GM18502 (cell line): ENCODE data around the gene SLC5A1.
"Not testable (repeated sequence)": the region's sequence is repeated elsewhere in the genome, so short reads cannot be mapped to it uniquely, and the experiment has no call there.

Source experiments
- ATAC-seq: cut with Tn5 transposase; IDR thresholded peaks from one replicate; pipeline ENCODE4 v1.9.1; 2021; ENCODE audit warnings: mild to moderate bottlenecking; ENCODE audit not compliant: unreplicated experiment, poor library complexity

The SLC5A1 gene

DNA sequence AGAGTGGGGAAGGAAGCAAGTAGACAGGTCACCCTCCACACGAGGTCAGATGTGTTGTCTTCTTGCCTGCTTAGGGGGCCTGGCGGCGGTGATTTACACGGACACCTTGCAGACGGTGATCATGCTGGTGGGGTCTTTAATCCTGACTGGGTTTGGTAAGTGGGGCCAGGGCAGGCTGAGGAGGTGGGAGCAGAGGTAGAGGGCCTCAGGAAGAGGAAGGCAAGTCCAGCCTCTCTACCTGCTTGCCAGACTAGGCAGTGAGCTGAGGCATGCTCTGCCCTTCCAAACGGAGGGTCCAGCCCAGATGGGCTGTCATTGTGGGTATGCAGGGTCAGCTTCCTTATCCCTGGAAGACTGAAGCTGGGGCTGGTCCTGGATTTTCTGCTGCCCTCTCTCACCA is 39.9 kb downstream of the SLC5A1 start:
- ATAC-seq: no peak

DNA sequence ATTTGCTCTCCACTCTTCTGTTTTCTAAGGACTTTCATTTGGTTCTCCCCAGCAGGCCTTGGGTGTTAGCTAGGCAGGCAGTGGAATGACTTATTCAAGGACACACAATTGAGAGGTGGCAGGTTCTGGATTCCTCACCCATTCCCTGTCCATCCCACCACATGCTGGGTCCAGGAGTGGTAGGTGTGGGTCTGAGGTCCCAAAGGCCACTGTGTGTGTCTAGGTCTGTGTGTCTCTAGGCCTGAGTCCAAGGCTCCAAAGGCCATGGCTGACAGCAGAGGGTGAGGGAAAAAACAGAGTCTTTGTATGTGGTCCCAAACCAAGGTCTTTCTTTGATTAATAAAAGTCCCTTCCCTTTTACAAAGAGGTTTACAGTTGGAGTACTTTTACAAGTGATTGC is 40.8 kb downstream of the SLC5A1 start:
- no peak for ATAC-seq

DNA sequence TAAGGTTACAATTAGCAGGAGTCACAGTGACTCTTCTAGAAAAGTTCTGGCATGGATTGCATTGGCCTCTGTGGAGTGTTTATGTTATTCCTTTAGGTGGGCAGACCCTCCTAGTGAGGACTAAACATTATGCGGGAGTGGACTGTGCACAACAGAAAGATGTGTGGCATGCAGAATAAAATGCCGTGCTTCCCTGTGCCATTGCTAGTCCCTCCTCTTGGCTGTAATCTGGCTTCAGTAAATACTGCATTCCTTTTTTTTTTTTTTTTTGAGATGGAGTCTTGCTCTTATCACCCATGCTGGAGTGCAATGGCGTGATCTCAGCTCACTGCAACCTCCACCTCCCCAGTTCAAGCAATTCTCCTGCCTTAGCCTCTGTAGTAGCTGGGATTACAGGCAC is 45.0 kb downstream of the SLC5A1 start:
- ATAC-seq: no peak

DNA sequence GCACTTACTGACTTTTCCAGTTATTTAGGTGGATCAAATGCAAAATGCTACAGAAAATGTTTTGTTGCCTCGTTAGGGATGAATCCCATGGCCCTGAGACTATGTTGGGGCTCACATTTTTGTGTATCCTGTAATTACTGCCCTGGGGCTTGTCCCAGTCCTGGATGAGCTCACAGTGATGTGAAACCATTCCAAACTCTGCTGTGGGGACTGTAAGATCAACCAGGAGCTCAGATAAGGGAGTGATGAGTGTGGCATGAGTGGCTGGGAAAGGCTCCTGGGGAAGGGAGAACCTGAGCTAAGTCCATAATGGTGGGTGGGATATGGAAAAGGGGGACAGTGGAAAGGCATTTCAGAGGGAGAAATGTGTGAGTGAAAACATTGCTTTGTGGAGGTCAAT is 54.0 kb downstream of the SLC5A1 start:
- no peak for ATAC-seq

DNA sequence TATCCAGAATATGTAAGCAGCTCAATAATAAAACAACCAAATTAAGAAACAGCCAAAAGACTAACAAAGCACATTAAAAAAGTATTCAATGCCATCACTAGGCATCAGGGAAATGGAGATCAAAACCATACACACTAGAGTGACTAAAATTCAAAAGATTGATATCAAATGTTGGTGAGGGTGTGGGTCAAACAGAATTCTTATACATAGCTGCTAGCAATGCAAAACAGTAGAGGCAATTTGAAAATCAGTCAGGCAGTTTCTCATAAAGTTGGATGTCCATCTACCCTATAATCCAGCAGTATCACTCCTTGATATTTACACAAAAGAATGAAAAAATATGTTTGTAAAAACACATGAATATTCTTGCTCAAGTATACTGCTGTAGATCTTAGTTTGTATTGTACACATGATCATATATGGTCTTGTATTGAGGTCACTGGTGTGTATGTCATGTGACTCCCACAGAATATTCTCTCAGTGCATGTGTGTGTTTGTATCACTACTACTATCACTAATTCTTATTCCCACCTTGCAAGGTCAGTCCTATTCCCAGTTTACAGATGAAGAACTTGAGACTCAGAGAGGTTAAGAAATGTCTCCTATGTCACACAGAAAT is 54.9 kb downstream of the SLC5A1 start:
- no peak for ATAC-seq

DNA sequence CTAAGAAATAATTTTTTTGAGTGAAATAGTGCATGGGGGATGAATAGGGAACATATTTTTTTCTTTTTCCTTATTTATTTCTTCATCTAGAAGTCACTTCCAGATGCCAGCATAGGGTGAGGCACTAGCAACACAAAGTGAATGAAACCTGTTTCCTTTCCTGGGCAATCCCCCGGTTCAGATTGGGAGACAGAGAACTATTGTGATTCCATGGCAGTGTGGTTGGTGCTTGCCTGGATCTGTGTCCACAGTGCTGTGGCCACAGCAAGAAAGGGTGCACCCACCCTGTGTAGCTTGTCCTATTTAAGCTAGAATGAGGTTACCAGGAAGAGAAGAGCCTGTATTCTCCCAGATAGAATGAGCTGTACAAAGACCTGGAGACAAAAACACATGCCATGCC is 57.6 kb downstream of the SLC5A1 start:
- no peak for ATAC-seq

DNA sequence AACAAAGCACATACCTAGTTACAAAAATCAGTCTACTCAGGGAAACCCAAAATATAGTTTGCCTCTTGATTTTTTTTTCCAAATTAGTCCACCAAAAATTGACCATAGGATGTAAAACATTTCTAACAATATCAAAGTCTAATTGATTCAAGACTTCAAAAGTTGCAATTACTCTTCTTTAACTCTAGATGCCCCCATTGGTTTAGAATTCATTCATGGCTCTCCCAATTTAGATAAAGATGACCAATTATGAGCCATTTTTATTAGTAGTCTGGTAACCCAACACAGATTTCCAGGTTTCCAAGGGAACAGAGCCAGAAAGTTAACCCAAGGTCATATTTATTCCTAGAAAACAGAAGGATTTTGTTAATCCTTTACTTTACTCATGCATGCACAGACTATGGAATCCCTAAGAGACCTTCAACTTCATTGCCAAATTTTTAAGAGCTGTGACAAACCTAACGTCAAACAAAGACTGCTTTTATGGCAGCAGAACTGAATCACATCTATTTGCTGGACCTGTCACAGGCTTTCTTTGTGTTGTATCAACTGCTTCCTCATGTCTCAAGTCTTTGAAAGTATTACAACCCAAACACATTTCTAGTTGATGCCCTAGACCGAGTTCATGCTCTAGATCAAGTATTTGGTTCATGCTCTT is 60.7 kb downstream of the SLC5A1 start:
- no peak for ATAC-seq

DNA sequence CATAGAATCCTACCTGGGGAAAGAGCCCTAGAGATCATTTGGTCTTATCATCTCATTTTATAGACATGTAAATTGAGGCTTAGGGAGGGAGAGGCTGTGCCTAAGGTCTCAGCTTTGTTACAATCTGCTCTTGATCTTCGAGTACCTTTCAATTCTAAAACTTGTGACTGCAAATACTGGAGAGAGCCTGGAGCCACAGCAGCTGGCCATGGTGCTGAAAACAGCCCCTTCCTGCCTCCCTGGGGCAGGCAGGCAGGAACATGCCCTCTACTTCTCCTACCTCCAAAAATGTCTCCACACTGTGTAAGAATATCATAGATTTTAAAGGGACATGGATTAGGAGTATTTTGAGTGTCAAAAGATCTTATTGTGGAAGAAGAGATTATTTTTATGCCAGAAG is 63.9 kb downstream of the SLC5A1 start:
- ATAC-seq: no peak

DNA sequence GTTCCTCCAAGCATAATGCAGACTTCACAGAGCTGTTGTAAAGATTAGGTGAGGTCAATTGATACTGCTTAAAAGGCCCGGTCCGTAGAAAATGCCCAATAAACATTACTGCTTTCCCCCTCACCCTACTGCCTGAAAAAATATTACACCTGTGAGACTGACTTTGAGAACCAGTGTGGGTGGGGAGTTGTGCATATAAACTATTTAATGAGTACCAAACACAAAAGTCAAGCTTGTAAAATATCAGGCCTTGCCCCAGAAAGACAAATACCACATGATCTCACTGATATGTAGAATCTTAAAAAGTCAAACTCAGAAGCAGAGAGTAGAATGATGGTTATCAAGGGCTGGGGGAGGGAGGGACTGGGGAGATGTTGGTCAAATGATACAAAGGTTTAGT is 69.3 kb downstream of the SLC5A1 start:
- no peak for ATAC-seq

DNA sequence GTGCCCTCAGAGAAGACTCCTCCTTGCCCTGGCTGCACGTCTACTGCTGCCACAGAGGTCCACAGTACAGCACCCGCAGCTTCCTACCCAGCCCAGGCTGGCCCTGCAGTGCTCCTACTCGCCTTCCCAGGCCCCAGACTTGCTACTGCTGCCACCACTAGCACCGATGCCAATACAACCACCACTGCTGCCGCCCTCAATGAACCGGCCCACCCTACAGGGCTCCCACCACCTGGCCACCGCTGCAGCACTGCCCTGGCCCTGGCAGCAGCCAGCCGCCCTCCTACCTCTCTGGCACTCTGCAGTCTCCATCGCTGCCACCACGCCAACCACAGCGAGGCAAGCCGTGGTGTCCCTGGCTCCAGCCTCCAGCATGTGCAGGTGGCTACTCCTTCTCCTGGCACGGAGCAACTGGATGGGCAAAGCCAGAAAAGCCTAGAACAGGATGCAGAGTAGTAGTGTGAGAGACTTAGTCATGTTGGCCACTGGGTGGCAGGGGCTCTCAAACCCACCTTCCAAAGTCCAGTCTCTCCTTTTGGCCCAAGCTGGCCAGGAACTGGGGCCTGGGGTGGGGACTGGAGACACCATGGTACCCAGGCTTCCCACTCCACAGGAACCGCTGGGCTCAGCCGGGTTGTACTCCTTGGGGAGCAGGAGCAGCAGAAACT is 76.6 kb downstream of the SLC5A1 start:
- ATAC-seq: no peak

DNA sequence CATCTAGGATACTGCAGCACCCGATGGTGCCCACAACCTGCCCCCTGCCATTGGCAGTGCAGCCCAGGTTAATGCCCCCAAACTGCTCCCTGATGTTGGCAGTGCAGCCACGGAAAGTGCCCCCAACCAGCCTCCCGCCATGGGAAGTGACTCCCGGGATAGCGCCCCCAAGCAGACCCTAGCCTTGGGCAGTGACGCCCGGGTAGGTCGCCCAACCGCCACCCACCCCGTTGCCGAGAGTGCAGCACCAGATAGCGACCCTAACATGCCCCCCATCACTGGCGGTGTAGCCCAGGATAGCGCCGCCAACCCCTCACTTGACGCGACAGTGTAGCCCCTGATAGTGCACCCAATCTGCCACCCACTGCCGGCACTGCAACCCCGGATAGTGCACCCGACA is 77.5 kb downstream of the SLC5A1 start:
- no peak for ATAC-seq

DNA sequence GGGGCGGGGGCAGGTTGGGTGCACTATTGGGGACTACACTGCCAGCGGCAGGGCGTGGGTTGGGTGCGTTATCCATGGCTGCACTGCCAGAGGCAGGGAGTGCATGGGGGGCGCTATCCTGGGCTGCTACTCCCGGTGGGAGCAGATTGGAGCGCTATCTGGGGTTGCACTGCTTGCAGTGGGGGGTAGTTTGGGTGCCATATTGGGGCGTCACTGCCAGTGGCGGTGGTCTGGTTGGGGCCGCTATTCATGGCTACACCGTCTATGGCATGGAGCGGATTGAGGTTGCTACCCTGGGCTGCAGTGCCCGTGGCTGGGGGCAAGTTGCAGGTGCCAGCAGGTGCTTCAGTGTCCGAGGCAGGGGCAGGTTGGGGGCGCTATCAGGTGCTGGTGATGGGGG is 79.8 kb downstream of the SLC5A1 start:
- no peak for ATAC-seq

DNA sequence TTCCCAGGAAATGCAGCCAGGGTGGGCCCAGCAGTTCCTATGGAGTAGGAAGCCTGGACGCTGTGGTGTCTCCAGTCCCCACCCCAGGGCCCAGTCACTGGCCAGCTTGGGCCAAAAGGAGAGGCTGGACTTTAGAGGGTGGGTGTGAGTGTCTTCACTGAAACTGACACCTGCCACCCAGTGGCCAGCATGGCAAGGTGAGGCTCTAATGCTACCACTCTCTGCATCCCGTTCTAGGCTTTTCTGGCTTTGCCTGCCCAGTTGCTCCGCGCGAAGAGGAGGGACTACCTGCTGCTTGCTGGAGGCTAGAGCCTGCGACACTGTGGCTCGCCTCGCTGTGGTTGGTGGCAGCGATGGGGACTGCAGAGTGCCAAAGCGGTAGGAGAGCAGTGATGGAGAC is 80.6 kb downstream of the SLC5A1 start:
- no peak for ATAC-seq

DNA sequence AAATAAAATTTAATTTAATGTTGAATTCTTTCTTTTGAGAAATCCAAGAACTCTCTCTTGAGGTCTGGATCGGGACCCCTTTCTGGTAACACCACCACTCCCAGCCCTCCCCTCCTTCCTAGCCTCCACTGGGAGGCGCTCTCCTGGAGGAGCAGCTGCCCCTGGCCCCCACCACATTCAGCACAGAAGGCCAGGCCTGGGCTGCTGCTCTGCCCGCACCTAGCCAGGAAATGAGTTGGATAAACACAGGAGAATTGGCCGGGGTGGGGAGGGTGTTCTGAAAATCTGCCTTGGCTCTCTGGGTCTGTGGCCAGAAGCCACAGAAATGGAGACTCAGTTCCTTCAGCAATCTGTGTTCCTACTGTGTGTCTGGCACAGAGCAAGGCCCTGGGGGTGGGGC is 84.8 kb downstream of the SLC5A1 start:
- no peak for ATAC-seq

DNA sequence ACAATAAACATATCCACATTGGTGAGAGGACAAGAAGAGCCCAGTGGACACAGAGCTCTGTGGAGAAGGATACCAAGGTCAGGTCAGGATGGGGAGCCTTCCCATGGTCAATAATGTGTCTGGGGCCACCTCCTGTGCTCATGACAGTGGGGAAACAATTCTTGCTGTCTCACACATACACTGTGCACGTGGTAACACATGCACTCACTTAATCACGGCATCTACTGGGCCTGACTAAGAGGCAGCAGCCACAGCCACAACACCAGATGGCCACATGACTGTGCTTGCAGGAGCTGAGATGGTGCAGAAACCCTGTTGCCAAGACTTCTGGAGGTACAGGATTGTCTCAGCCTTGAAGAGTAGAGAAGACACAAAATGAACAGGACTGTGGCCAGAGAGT is 87.4 kb downstream of the SLC5A1 start:
- no peak for ATAC-seq

DNA sequence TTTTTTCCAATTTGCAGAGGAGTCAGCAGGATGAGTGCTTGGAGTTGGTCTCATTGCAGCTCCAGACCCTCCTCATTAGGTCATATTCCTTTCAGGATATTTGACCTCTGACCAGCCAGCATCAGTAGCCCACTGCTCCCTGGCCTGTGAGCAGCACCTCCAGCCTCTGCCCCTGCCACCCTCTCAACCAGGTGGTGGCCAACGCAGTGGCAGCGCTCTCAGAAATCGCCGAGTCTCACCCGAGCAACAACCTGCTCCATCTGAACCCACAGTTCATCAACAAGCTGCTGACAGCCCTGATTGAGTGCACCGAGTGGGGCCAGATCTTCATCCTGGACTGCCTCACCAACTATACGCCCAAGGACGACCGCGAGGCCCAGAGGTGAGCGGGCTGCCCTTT is 89.1 kb downstream of the SLC5A1 start:
- no peak for ATAC-seq

DNA sequence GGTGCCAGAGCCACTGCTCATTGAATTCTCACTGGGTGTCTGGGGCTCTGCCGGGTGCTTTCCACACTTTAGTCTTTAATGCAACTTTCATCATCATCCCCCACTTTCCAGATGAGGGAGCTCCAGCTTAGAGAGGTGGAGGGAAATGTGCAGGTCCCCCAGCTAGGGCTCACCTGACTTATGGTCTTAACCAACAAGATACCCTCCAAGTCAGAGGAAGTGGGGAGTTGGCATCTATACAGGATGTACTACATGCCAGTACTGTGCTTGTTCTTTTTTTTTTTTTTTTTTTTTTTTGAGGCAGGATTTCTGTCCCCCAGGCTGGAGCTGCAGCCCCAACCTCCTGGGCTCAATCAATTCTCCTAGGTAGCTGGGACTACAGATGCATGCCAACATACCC is 89.7 kb downstream of the SLC5A1 start:
- ATAC-seq: no peak

DNA sequence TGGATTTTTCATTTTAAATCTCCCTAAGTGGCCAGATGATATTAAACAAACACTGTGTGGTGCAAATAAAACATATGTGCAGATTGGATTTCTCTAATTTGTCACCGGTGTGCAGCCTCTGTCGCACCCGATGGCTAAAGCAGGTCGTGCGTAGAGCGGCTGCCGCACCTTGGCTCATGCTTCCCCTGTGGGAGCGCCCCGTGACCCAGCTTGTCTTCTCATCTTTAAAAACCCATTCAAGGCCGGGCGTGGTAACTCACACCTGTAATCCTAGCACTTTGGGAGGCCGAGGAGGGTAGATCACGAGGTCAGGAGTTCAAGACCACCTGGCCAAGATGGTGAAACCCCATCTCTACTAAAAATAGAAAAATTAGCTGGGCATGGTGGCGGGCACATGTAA is 91.7 kb downstream of the SLC5A1 start:
- not testable (repeated sequence) for ATAC-seq

DNA sequence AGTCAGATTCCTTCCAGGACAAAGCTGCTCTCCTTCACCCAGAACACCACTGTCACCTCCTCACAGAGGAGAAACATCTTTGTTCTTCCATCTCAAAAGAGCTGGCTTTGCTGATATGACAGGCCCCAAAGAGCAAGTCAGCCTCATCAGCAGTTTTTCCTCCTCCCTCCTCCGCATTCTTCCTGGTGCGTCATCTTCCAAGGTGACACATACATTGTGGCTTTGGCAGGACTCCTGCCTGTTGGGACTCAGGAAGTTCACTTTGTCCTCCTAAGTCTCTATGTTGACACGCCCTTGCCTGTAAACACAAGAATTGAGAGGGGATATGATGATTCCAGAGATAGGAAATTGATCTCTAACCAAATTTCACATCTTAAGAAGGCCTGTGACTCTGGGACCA is 92.9 kb downstream of the SLC5A1 start:
- ATAC-seq: not testable (repeated sequence)

DNA sequence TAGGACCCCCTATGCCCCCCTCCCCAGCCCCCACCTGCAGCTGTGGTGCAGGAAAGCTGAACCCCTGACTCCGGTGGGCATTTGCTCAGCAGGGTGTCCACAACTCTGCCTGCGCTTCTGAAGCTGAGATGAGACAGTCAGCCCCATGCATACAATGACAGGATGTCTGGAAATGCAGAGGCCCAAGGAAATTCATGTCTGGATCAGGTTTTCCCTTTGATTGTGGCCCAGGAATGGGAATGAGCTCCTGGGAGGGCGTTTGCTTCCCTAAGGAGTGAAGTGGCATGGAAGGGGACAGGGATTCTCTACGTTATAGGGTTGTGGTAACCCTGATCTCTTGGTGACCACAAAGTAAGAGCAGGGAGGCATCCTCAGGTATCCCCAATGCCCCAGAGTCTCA is 93.8 kb downstream of the SLC5A1 start:
- not testable (repeated sequence) for ATAC-seq

DNA sequence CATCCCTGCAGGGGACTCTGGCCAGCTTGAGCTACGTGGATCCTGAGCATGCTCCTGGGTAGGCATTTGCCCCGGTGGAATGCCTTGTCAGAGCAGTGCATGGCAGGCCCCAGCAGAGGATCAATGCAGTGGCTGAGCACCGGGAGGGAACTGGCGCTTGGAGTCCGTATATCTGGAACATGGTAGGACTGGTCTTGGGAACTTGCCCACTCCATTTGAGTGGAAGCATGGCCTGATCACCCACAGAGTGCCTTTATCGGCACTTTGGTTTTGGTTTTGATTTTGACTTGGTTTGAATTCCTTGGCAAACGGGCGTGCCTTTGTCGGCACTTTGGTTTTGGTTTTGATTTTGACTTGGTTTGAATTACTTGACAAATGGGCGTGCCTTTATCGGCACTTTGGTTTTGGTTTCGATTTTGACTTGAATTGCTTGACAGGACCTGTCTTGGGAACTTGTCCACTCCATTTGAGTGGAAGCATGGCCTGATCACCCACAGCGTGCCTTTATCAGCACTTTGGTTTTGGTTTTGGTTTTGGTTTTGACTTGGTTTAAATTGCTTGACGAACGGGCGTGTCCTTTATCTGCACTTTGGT is 94.8 kb downstream of the SLC5A1 start:
- ATAC-seq: not testable (repeated sequence)

DNA sequence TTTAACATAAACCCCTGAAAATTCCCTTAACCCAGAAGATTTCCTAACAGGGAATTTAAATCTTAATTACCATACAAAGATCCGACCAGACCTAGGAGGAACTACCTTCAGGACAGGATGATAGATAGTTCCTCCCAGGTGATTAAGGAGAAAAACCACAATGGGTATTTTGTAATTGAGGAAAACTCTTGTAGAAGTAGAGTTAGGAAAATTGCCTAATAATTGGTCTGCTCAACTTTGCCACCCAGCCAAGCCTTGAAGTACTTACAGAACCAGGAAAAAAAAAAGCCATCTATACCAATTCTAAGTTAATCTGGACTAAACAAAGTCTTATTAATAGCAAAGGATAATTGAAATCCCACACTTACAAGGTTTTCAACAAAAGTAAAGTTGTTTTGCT is 95.5 kb downstream of the SLC5A1 start:
- not testable (repeated sequence) for ATAC-seq
